Cardiac fibroblast (primary cell): ENCODE data around the gene ANKRD6.

Source experiments
- DNase-seq, 2 donors: peaks; one replicate each; pipeline versions ENCODE4 v3.0.0 to v3.0.0-alpha.2; 2010; ENCODE audit warnings: low read depth in 2 of 2
- H3K4me3 ChIP-seq, 2 donors: replicated peaks in 1 of 2; 1 replicate in 1 of 2; 2 replicates in 1 of 2; pipeline ENCODE4 v1.5.1; 2011; ENCODE audit warnings: low read depth in 2 of 2, low read length in 2 of 2, mild to moderate bottlenecking in 2 of 2, moderate library complexity in 1 of 2
- TF ChIP-seq, protein P1 (sequence below): IDR thresholded peaks from one replicate; pipeline ENCODE4 v1.5.1; 2011; ENCODE audit warnings: low read depth, mild to moderate bottlenecking, low read length, inconsistent platforms

Gene ANKRD6

DNA sequence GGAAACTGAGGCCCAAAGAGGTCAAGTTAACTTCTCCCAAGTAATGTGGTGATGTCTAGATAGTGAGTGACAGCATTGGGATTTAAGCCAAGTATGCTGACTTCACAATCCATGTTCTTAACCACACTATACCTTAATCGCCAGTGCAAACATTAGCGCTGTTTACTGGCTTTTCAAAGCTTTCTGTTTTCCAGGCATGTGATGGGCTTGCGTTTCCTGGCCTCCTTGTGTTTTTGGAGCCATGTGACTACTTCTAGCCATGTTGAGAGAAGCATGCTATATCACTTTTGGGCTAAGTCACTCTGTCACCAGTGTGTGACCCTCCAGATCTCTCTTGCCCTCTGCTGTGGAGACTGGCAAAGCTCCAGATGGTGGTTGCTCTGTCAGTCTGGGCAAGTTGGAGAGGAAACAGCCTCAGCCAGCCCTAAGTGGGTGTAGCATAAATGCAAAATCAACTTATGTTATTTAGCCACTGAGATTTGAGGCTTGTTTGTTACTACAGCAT, 76.9 kb downstream of the ANKRD6 start:
- TF ChIP-seq, protein P1, sequence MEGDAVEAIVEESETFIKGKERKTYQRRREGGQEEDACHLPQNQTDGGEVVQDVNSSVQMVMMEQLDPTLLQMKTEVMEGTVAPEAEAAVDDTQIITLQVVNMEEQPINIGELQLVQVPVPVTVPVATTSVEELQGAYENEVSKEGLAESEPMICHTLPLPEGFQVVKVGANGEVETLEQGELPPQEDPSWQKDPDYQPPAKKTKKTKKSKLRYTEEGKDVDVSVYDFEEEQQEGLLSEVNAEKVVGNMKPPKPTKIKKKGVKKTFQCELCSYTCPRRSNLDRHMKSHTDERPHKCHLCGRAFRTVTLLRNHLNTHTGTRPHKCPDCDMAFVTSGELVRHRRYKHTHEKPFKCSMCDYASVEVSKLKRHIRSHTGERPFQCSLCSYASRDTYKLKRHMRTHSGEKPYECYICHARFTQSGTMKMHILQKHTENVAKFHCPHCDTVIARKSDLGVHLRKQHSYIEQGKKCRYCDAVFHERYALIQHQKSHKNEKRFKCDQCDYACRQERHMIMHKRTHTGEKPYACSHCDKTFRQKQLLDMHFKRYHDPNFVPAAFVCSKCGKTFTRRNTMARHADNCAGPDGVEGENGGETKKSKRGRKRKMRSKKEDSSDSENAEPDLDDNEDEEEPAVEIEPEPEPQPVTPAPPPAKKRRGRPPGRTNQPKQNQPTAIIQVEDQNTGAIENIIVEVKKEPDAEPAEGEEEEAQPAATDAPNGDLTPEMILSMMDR = no peak
- no peak overlapping the region for H3K4me3 ChIP-seq
- DNase-seq = no peak

DNA sequence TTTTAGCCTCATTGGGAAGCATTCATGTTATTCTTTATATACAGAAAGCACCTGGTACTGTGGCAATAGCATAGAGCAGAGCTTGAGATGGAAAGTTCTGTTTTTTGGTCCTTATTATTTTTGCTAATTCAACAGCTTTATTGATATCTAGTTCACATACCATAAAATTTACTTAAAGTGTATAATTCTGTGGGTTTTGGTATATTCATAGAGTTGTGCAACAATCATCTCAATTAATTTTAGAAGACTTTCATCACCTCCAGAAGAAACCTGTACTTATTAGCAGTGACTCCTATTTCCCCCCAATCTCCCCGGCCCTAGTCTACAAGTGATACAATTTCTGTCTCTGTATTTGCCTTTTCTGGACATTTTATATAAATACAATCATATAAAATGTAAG, 77.4 kb downstream of the ANKRD6 start:
- TF ChIP-seq, protein P1 = no peak
- no peak overlapping the region for H3K4me3 ChIP-seq
- no peak for DNase-seq

DNA sequence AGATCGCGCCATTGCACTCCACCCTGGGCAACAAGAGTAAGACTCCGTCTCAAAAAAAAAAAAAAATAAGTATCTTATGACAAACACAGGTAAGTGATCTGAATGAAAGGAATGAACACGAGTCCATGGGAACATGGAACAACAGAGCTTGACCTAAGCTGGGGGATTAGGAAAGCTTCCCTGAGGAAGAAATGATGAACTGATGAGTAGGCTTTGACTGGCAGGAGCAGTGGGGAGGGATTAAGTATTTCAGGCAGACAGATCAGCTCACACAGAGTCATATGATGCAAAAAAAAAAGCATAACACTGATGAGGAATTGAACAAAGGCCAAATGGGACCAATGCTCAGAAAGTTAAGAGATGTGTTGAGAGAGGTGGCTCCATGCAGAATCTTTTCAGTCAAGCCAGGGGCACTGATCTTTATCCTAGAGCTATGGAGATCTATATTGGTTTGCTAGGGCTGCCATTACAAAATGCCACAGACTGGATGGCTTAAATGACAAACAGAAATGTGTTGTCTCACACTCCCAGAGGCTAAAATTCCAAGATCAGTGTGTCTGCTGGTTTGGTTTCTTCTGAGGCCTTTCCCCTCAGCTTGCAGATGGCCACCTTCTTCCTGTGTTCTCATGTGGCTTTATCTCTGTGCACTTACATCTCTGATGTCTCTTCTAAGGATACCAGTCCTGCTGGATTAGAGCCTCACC, 85.6 kb downstream of the ANKRD6 start:
- TF ChIP-seq, protein P1 = no peak
- no peak for DNase-seq
- H3K4me3 ChIP-seq = no peak overlapping the region

DNA sequence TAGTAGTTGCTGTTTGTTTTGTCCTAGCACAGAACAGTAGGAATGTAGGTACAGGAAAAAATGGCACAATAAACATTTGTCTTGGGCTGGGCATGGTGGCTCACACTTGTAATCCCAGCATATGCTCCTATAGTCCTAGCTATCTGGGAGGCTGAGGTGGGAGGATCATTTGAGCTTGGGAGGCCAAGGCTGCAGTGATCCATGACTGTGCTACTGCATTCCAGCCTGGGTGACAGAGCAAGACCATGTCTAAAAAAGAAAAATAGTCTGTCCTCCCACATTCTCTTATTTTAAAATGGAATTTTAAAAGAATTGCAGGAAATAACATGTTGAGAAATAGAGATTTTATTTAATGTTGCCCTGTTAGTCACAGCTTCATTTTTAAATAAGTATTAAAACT, 87.8 kb downstream of the ANKRD6 start:
- TF ChIP-seq, protein P1 = no peak
- DNase-seq = no peak
- no peak overlapping the region for H3K4me3 ChIP-seq

DNA sequence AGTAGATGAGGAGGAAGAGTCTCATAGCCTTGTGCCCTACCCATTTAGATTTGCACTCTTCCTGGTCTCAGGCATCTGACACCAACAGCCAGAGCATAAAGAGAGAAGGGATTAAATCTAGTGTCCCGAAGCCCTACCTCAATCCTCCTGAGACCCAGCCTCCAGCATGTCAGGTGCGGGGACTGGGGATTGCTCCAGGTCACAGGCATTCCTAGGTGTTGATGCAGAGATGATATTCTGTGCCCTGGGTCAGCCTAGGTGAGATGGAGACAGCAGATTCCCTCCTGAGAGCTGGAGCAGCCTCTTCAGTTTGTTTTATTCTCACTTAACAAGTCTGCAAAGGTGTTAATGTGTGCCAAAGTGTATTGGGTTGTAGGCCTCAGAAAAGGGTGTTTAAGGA, 89.8 kb downstream of the ANKRD6 start:
- DNase-seq = no peak
- TF ChIP-seq, protein P1 = no peak

DNA sequence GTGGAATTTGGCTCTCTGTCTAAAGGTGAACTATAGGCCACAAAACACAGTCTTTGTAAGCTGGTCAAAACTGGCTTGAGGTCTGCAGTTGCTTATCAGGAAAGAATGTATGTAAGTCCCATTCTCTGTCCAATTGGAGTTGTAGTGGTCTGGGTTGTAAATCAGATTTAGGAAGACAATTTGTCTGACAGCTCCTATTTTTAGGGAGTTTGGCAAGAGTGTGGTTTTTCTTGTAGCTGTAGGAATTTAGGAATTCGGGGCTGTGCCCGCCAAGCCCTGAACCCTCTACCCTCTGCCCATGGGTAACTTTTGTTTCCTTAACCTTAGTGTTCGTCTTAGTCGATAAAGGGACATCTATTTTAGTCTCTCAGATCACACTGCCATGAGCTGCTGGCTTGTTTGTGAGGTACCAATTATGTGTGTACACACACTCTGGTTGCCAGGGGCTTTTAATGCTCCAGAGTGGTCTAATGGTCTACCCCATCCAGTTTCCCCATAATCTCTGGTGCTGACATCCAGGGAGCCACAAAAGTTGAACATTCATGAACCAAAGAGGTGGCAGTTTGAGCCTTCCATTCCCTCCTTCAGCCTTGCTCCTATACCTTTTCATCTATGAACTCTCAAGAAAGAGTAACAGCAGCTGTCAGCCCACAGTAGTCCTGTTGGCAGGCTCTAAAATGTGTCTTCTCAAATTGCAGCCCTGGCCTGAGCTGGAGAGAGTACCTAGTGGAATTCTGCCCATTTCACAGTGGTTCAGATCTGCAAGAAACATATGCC, 93.0 kb downstream of the ANKRD6 start:
- no peak overlapping the region for H3K4me3 ChIP-seq
- DNase-seq = no peak
- TF ChIP-seq, protein P1 = no peak

More for the DNA sequence above, 89.8 kb downstream of the ANKRD6 start:
- no peak overlapping the region for H3K4me3 ChIP-seq
